Stimulated activated CD4-positive, alpha-beta T cell treated with anti-CD3 and anti-CD28 coated beads, Interleukin-12 subunit alpha, Interleukin-12 subunit beta, amount 100 ng/mL, for 48 hours (primary cell): ENCODE results near the gene GKN1.
"Not testable (repeated sequence)": the region's sequence is repeated elsewhere in the genome, so short reads cannot be mapped to it uniquely, and the experiment has no call there.

Experiments used
- DNase-seq, 3 donors: peaks; one replicate each; pipeline ENCODE4 v3.0.0-alpha.2; 2020; ENCODE audit warnings: low read depth in 2 of 3, low spot score in 1 of 3

Gene GKN1

DNA sequence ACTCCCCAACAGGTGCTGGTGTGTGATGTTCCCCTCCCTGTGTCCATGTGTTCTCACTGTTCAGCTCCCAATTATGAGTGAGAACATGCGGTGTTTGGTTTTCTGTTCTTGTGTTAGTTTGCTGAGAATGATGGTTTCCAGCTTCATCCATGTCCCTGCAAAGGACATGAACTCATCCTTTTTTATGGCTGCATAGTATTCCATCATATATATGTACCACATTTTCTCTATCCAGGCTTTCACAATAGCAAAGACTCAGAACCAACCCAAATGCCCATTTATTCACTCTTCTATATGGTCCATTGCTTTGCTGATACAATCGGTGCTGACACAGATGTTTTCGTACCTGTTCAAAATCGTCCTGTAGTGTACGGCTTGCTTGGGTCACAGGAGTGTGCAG, 19.0 kb upstream of the GKN1 start:
- not testable (repeated sequence) for DNase-seq

DNA sequence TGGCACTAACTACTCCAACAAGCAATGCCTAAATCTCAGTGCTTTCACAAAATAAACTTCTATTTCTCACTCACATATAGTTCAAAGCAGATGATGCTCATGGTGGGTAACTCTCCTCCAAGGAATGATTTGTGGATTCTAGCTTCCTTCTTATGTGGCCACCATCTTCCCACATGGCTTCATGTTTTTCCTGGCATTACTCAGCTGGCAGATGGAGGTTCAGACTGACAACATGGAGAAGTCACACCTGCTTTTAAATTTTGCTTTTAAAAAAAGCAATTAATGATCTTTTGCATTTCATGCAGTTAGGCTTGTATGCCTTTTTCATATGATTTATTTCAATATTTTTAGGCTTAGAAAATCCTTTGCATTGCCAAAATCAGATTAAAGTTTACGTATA, 15.4 kb upstream of the GKN1 start:
- DNase-seq = no peak

DNA sequence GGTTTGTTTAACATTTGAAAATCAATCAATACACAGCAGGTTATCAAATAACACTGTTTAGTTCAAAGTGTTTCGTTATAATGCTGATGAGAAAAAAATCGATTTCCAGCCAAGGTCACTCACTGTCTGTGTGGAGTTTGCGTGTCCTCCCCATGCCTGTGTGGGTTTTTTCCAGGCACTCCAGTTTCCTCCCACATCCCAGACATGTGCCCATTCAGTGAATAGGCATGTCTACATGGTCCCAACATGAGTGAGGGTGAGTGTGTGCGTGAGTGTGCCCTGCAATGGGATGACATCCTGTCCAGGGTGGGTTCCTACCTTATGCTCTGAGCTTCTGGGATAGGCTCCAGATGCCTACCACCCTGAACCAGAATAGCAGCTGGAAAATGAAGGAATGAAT, 13.1 kb upstream of the GKN1 start:
- DNase-seq = no peak

- no peak for DNase-seq
These were observed 10.2 kb upstream of the GKN1 start for GRCh38 chr2:68964282-68964681.

DNA sequence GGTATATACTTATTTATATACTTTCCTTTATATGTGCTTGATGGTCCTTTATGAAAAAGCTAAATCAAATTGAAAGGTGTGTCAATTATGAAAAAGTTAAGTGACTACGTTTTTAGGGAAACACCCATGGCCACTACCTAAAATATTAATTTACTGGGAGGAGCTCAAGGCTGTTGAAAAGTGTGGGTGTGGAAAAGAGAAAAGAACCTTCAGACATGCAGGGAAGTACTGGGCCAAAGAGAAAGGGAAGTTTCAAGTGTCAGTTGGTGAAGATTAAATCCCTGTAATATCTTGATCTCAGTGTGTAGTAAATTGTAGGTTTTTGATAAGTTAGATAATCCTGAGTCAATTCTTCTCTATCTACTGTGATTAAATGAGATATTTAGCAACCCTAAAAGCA, 6.2 kb upstream of the GKN1 start:
- no peak for DNase-seq

DNA sequence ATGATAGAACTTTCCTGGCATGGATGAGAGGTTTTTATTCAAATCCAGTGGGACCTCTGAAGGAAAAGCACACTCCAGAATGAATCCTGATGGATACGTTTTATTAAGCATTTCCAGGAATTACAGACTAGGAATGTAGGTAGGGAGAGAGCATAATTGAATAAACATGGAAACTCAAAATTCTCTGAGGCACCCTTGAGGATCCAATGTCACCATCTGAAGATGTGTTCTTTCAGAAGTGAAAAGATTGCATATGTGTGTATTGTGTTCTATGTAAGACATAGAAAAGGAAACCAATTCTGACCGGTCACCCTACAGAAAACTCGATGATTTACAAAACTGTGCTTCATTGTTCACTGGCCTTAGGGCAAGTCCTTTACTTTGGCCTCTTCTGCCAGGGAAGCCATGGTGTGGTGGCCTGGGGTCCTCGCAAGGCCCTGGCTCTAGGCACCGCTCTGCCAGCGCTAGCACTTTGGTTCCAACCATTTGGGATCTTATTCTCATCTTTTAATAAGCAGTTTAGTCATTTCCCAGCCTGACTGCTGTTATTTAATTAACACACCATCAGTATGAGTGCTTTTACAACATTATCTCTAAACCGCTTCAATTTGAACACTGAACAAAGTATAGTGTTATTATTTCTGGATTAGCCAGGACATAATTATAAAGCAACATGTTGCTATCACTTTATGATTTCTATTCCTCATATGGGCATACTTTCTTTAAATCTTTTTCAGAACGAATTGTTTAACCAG, 4.5 kb upstream of the GKN1 start:
- no peak for DNase-seq

- no peak for DNase-seq
These were observed 3.7 kb upstream of the GKN1 start for GRCh38 chr2:68970566-68971265.

- no peak for DNase-seq
These were observed 2.7 kb upstream of the GKN1 start for GRCh38 chr2:68971591-68972231.

DNA sequence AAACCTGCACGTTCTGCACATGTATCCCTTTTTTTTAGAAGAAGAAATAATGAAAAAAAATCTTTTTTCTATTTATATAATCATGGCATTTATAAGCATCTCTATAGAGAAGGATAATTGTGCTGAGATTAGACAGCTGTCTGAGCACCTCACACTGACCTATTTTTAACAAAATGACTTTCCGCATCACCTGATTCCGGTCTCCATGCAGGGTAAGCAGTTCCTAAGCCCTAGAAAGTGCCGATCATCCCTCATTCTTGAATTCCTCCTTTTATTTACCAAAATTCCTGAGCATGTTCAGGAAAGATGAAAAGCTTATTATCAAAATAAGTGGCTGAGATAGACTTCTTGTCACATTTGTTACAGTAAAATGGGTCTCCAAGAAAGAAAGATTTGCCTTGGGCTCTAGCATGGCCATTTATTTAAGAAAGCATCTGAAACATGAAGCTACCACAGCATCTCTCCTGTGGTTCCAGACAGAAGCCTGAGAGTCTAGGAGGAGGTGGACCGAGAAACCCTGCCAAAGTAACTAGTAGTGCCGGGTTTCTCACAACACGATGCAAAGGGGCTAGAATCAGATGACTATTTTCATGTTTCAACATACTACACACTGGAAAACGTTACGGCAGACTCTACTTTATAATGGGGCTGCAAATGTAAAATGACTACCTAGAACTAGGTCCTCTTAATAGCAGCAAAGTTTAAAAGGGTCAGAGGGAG, 670 bp downstream of the GKN1 start:
- DNase-seq = no peak

DNA sequence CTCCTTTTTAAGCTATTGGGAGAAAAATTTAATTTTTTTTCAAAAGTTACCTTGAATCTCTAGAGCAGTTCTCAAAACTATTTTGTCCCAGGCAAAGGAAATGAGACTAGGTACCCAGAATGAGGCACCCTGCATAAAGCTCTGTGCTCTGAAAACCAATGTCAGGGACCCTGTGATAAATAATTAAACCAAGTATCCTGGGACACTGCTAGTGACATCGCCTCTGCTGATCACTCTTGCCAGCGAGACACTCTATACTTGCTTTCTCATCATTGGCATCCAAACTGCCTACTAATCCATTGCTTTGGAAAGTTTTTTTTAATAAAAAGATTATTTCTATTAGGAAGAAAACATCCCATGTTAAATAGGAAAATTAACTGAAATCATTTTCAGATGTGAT, 1.4 kb downstream of the GKN1 start:
- DNase-seq = no peak

- no peak for DNase-seq
These were observed 3.0 kb downstream of the GKN1 start for GRCh38 chr2:68977453-68977852.

GRCh38 chr2:68978098-68978497, 3.7 kb downstream of the GKN1 start:
- DNase-seq = no peak

DNA sequence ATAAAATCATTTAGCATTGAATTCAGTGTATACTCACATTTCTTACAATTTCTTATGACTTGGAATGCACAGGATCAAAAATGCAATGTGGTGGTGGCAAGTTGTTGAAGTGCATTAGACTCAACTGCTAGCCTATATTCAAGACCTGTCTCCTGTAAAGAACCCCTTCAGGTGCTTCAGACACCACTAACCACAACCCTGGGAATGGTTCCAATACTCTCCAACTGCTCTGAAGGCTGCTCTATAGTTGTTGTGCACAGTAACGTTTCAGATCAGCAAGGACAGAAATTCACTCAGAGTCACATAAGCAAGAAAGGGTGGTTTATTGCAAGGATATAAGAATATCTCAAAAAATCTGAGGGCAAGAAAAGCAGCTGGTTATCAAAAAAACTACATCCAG, 6.5 kb downstream of the GKN1 start:
- DNase-seq = no peak

DNA sequence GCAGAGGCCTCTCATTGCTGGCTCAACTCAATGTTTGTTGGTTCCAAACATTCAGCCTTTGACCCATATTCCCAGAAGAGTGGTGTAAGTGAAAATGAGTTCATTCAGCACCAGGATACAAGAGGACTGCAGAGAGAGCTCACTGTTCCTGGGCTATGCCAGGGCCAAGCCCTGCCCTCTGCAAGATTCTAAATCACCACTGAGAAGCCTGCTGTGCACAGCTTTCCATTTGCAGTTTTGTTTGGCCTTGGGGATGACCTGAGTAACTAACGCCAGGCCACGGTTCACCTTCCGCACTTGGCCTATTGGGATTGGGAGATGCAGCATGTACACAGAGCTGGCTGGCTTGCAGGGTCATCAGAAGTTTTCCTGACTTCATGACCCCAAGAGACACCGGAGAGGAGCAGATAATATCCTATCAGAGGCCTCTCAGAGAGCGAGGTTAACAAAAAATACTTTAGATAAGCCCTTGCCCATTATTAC, 12.6 kb downstream of the GKN1 start:
- no peak for DNase-seq

- no peak for DNase-seq
These were observed 14.6 kb downstream of the GKN1 start for GRCh38 chr2:68989035-68989434.

DNA sequence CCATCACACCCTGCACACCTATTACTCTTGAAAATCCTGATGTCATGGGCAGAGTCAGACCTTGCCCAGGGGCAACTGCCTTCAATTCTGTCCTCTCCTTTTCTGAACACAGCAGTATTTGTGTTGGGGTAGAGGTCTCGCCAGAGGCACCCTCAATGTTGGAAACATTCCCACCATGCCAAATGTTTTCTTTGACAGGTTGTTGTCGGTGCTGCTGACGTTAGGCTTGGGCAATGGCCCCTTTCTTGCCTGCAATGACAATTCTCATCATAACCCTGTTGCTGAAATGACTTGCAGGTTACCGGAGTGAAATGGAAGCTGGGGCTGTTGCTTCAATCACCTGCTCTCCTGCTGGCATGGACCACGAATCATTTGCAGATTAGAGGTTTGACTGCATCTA, 17.9 kb downstream of the GKN1 start:
- no peak for DNase-seq

DNA sequence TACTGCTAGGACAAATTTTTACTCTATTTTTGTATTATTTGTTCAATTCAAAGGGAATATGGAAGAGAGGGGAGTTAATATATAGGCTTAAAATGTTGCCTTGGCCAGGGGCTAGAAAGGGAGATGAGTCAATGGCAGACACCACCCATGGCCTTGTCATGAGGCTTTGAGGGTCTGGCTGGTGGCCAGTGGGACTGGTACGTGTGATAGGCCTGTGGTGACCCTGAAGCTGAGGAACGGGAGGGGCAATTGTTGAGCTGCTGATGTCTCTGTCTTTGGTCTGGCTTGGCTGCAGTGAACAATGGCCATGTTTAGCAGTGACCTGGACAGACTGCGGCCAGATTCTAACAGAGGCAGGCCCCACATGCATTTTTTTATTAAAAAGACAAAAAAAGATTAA, 18.5 kb downstream of the GKN1 start:
- DNase-seq = no peak

GRCh38 chr2:68993660-68994059, 19.2 kb downstream of the GKN1 start:
- no peak for DNase-seq

DNA sequence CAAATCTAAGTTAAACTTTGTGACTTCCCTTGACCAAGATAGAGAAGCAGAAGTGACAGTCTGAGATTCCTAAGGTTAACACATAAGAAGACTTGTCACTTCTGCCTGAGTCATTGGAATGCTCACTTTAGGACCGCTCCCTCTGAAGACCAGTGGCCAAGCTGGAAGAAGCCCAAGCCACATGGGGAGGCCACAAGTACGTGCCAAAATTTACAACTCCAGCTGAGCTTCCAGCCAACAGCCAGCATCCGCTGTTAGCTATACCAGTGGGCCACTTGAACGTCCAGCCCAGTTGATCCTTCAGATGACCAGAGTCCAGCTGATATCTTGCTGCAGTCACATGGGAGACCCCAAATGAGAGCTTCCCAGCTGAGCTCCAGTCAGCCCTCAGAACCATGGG, 20.4 kb downstream of the GKN1 start:
- DNase-seq = no peak

DNA sequence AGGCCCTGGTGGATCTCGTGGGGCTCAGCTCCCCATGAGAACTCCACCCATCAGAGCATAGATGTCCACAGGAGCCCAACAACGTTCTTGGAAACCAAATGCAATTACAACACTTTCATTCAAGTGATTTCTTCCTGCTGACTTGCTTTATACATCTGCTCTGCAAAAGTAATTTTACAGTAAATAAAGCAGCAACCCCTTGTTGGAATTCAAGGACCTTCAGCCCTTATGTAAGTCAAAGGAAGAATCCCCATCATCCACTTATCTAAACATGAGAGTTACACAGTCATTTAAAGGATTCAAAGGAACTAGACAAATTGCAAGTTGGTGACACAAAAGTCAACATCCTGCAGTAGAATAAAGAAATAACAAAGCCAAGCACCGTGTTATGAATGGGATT, 21.5 kb downstream of the GKN1 start:
- no peak for DNase-seq

- DNase-seq = no peak
These were observed 23.0 kb downstream of the GKN1 start for GRCh38 chr2:68997401-68997800.

DNA sequence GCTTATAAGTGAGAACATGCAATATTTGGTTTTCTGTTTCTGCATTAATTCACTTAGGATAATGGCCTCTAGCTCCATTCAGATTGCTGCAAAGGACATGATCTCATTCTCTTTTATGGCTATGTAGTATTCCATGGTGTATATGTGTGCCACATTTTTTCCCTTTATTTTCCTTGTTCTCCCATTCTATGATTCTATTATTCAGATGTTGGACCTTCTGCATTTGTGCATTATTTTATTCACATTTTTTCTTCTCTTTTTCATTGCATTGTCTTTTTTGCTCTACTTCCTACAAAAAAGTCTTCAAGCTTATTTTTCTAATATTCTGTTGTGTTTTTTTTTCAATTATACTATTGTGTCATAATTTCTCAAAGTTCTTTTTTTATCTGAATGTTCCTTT, 27.4 kb downstream of the GKN1 start:
- DNase-seq = no peak
